HCT116 (cell line): ENCODE data around the gene RPF1. TPM values are rescaled to one million over a fixed set of nuclear protein-coding genes. Genes with fewer than 3 reads are reported as not detected.
"Not testable (repeated sequence)": the region's sequence is repeated elsewhere in the genome, so short reads cannot be mapped to it uniquely, and the experiment has no call there.

Experiments used
- ATAC-seq: fragments of 200-7000 bp; cut with Tn5 transposase; 2 replicates; pipeline ENCODE4 v1.9.1; 2020; ENCODE audit warnings: mild to moderate bottlenecking, moderate library complexity
- BruUV-seq: library from RNA; stranded (reverse); fragments of 400-500 nt; replicated peaks from 2 replicates; lab custom pipeline; 2021; lab: Mats Ljungman, UMichigan
- CTCF ChIA-PET: fragments of 300-600 bp; sonication (Branson Sonifier 250); formaldehyde crosslinking; loops from one replicate; lab custom pipeline; 2021; ENCODE audit warnings: antibody characterized with exemption; lab: Charles Lee
- POLR2A ChIA-PET: fragments of 300-600, 350-600 bp; sonication (Branson Sonifier 250); formaldehyde crosslinking; loops from one replicate; lab custom pipeline; 2021; ENCODE audit warnings: antibody characterized with exemption; lab: Charles Lee
- RAD21 ChIA-PET, 2 experiments: fragments of 300-600 bp; sonication (Branson Sonifier 250); formaldehyde crosslinking; loops; one replicate each; lab custom pipeline; 2023; ENCODE audit warnings: low total read pairs in 2 of 2; ENCODE audit not compliant: uncharacterized antibody in 2 of 2, unreplicated experiment in 2 of 2, low non-redundant PET in 1 of 2; lab: Charles Lee
- DNase-seq: peaks from one replicate; pipeline ENCODE4 v3.0.0-alpha.2; 2010; ENCODE audit warnings: low read depth, low spot score
- H2AFZ ChIP-seq: fragments of 200-600 bp; shearing (Covaris generic), sonication (generic); 2 replicates; pipeline ENCODE4 v1.6.1; 2017; ENCODE audit warnings: low read depth, mixed run types, mixed read lengths, antibody characterized with exemption, low read length; ENCODE audit not compliant: poor library complexity, severe bottlenecking
- H3K27ac ChIP-seq: 2 replicates; pipeline ENCODE4 v1.5.1; 2012; ENCODE audit warnings: low read depth, low read length
- H3K27me3 ChIP-seq: fragments of 200-600 bp; sonication (generic); 2 replicates; pipeline ENCODE4 v1.6.1; 2016; ENCODE audit warnings: mixed run types, low read length, mixed read lengths; ENCODE audit not compliant: insufficient read depth
- H3K36me3 ChIP-seq, 2 experiments: fragments of 200-500 bp in 1 of 2; fragments of 200-600 bp in 1 of 2; sonication (Bioruptor generic) in 1 of 2; sonication (generic) in 1 of 2; 2 replicates each; pipeline versions ENCODE4 v1.5.1 to v1.6.1; 2014 to 2016; ENCODE audit warnings: low read length in 2 of 2, inconsistent platforms in 1 of 2, mixed read lengths in 1 of 2, mixed run types in 1 of 2; ENCODE audit not compliant: insufficient read depth in 2 of 2, control insufficient read depth in 1 of 2
- H3K4me1 ChIP-seq, 2 experiments: fragments of 200-600 bp in 1 of 2; sonication (generic) in 1 of 2; 2 replicates each; pipeline versions ENCODE4 v1.5.1 to v1.6.1; 2012 to 2017; ENCODE audit warnings: low read length in 2 of 2, inconsistent platforms in 1 of 2, mild to moderate bottlenecking in 1 of 2, mixed read lengths in 1 of 2, mixed run types in 1 of 2, moderate library complexity in 1 of 2; ENCODE audit not compliant: insufficient read depth in 2 of 2, control insufficient read depth in 1 of 2
- H3K4me2 ChIP-seq: fragments of 200-600 bp; sonication (generic); 2 replicates; pipeline ENCODE4 v1.6.1; 2017; ENCODE audit warnings: mixed run types, low read length, mixed read lengths
- H3K4me3 ChIP-seq, 2 experiments: fragments of 200-600 bp in 1 of 2; sonication (generic) in 1 of 2; replicated peaks in 1 of 2; 2 replicates each; pipeline ENCODE4 v1.5.1; 2011 to 2016; ENCODE audit warnings: low read length in 2 of 2, control low read depth in 1 of 2, low read depth in 1 of 2, mild to moderate bottlenecking in 1 of 2, mixed read lengths in 1 of 2, mixed run types in 1 of 2
- H3K79me2 ChIP-seq: fragments of 200-600 bp; sonication (generic); 2 replicates; pipeline ENCODE4 v1.6.1; 2017; ENCODE audit warnings: mild to moderate bottlenecking, mixed run types, low read length, moderate library complexity, mixed read lengths; ENCODE audit not compliant: insufficient read depth
- H3K9ac ChIP-seq: fragments of 200-600 bp; sonication (generic); 2 replicates; pipeline ENCODE4 v1.6.1; 2016; ENCODE audit warnings: low read length, mixed read lengths
- H3K9me2 ChIP-seq: fragments of 200-600 bp; sonication (generic), shearing (Covaris generic); 2 replicates; pipeline ENCODE4 v1.6.1; 2017; ENCODE audit warnings: mixed run types, mild to moderate bottlenecking, moderate library complexity; ENCODE audit not compliant: insufficient read depth
- H3K9me3 ChIP-seq, 2 experiments: fragments of 200-500 bp in 1 of 2; fragments of 200-600 bp in 1 of 2; sonication (Bioruptor generic) in 1 of 2; sonication (generic) in 1 of 2; 2 replicates each; pipeline ENCODE4 v1.6.1; 2014 to 2017; ENCODE audit warnings: low read length in 2 of 2, mixed read lengths in 2 of 2, inconsistent platforms in 1 of 2, low read depth in 1 of 2, mild to moderate bottlenecking in 1 of 2, mixed run types in 1 of 2, moderate library complexity in 1 of 2; ENCODE audit not compliant: control insufficient read depth in 1 of 2, insufficient read depth in 1 of 2
- H4K20me1 ChIP-seq: fragments of 200-600 bp; sonication (generic), shearing (Covaris generic); 2 replicates; pipeline ENCODE4 v1.6.1; 2017; ENCODE audit warnings: mixed run types, mild to moderate bottlenecking, moderate library complexity; ENCODE audit not compliant: insufficient read depth
- CBX3 ChIP-seq: IDR thresholded peaks from 2 replicates; pipeline ENCODE4 v1.6.1; 2012; ENCODE audit warnings: low read depth
- CEBPB ChIP-seq: IDR thresholded peaks from 2 replicates; pipeline ENCODE4 v1.6.1; 2012; ENCODE audit warnings: low read depth
- CTCF ChIP-seq, 3 experiments: fragments of 200-600 bp in 1 of 3; sonication (generic) in 1 of 3; IDR thresholded peaks in 2 of 3; conservative IDR thresholded peaks in 1 of 3; 2 replicates each; pipeline ENCODE4 v1.5.1; 2012 to 2017; ENCODE audit warnings: low read depth in 2 of 3, low read length in 2 of 3, antibody characterized with exemption in 1 of 3, borderline replicate concordance in 1 of 3, control low read depth in 1 of 3, mild to moderate bottlenecking in 1 of 3, mixed read lengths in 1 of 3, mixed run types in 1 of 3, moderate library complexity in 1 of 3; ENCODE audit not compliant: insufficient read depth in 1 of 3
- ELF1 ChIP-seq: IDR thresholded peaks from 2 replicates; pipeline ENCODE4 v1.6.1; 2012; ENCODE audit warnings: low read depth, borderline replicate concordance
- EZH2 ChIP-seq: fragments of 200-600 bp; sonication (generic); IDR thresholded peaks from 2 replicates; pipeline ENCODE4 v1.6.1; 2017; ENCODE audit warnings: antibody characterized with exemption, mixed run types
- FOSL1 ChIP-seq: IDR thresholded peaks from 2 replicates; pipeline ENCODE4 v1.6.1; 2012; ENCODE audit warnings: low read depth
- JUND ChIP-seq: IDR thresholded peaks from 2 replicates; pipeline ENCODE4 v1.6.1; 2012
- MAX ChIP-seq: IDR thresholded peaks from 2 replicates; pipeline ENCODE4 v1.6.1; 2012
- RAD21 ChIP-seq: IDR thresholded peaks from 2 replicates; pipeline ENCODE4 v1.6.1; 2012; ENCODE audit warnings: low read depth, mild to moderate bottlenecking
- SIN3A ChIP-seq: IDR thresholded peaks from 2 replicates; pipeline ENCODE4 v1.6.1; 2012; ENCODE audit warnings: low read depth
- SP1 ChIP-seq: IDR thresholded peaks from 2 replicates; pipeline ENCODE4 v1.6.1; 2012; ENCODE audit warnings: low read depth
- intact Hi-C: fragments of 100-400 bp; cut with micrococcal nuclease; formaldehyde crosslinking; loops from 2 replicates; pipeline ENCODE4 v1.10.0; 2022
- total RNA-seq: library from RNA; stranded (reverse); gene quantifications from one replicate; pipeline ENCODE4 v1.2.1, GENCODE V29; 2021; ENCODE audit not compliant: unreplicated experiment

The RPF1 gene
- total RNA-seq, 1 experiment from 2014 or later = 86.9 TPM

GRCh38 chr1:84442256-84442655 is 36.8 kb upstream of the RPF1 start:
- Histone ChIP-seq H3K9ac (no peak overlapping the region), H3K36me3 (no peaks in the 10 kb centered on the region), H3K4me2 (peak overlapping the region; percentile 24; the same call in 1 of the 2 replicates), H3K4me3 (no peak overlapping the region), H3K9me3 (no peaks in the 10 kb centered on the region), H2AFZ (peak overlapping the region; percentile 97), H3K9me2 (no peaks in the 10 kb centered on the region), H3K4me1 (peaks cover 6 to 20% of the 10 kb centered on the region in 2 experiments; a peak in 3 of 4 replicates), H3K27me3 (no peaks in the 10 kb centered on the region), H3K79me2 (no peaks in the 10 kb centered on the region), H3K27ac (no peak overlapping the region), H4K20me1 (no peaks in the 10 kb centered on the region)
- ATAC-seq (peak; percentile 93), DNase-seq (peak; percentile 67)
- intact Hi-C loops = loop anchor here (1.0 to 5.0 kb wide), 5 partner anchors 100 to 330 kb away; no protein-coding TSS in a partner anchor
- ChIA-PET RAD21 (interaction anchor here (0.7 to 1.2 kb wide), 4 partner anchors 161 to 301 kb away, joined by 3 to 6 read pairs (median 4); no protein-coding TSS in a partner anchor), CTCF (interaction anchor here (0.6 to 2.2 kb wide), 15 partner anchors 9 to 330 kb away, joined by 3 to 14 read pairs (median 3); no protein-coding TSS in a partner anchor), POLR2A (interaction anchor here (0.9 to 1.6 kb wide), 2 partner anchors 177 to 195 kb away, joined by 3 read pairs; no protein-coding TSS in a partner anchor)
- 0 out of 2 replicates have a peak, but pooled peaks have one; percentile 8 for TF ChIP-seq CEBPB
- TF ChIP-seq CTCF (IDR thresholded peaks at IDR 0.05 in 2 of 3, conservative IDR thresholded peaks at IDR 0.05 in 1 of 3; ENCODE audit: borderline replicate concordance in 1 of 3, insufficient read depth in 1 of 3, low read depth in 2 of 3, low read length in 2 of 3) = peak; percentile 21 to 76 (median 57); a peak in 5 of 6 replicates
- TF ChIP-seq FOSL1 = peak; percentile 55
- peak; percentile 56; the same call in 1 of the 2 replicates for TF ChIP-seq CBX3
- TF ChIP-seq RAD21 = peak; percentile 85
- no peak for TF ChIP-seq SIN3A
- 0 out of 2 replicates have a peak, but pooled peaks have one; percentile 6 for TF ChIP-seq ELF1
- TF ChIP-seq MAX = 0 out of 2 replicates have a peak, but pooled peaks have one; percentile 12
- no peak; the same call in 1 of the 2 replicates for TF ChIP-seq SP1
- TF ChIP-seq EZH2 = no peak
- TF ChIP-seq JUND = peak; percentile 44
- no TSS peak for BruUV-seq

DNA sequence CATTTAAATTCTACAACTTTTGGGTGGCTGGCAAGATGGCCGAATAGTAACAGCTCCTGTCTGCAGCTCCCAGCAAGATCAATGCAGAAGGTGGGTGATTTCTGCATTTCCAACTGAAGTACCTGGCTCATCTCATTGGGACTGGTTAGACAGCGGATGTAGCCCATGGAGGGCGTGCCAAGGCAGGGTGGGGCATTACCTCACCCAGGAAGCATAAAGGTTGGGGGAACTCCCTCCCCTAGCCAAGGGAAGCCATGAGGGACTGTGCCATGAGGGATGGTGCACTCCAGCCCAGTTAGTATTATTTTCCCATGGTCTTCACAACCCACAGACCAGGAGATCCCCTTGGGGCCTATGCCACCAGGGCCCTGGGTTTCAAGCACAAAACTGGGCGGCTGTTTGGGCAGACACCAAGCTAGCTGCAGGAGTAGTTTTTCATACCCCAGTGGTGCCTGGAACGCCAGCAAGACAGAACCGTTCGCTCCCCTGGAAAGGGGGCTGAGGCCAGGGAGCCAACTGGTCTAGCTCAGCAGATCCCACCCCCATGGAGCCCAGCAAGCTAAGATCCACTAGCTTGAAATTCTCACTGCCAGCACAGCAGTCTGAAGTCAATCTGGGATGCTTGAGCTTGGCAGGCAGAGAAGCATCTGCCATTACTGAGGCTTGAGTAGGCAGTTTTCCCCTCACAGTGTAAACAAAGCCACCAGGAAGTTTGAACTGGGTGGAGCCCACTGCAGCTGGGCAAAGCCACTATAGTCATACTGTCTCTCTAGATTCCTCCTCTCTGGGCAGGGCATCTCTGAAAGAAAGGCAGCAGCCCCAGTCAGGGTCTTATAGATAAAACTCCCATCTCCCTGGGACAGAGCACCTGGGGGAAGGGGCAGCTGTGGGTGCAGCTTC is 36.1 kb upstream of the RPF1 start:
- DNase-seq, H3K9ac ChIP-seq, H3K27me3 ChIP-seq, H3K9me3 ChIP-seq, H3K4me3 ChIP-seq, H3K27ac ChIP-seq, H3K9me2 ChIP-seq, H3K79me2 ChIP-seq, BruUV-seq, H4K20me1 ChIP-seq, H3K36me3 ChIP-seq: not testable (repeated sequence)
- Histone ChIP-seq H2AFZ (peak overlapping the region; percentile 97), H3K4me1 (peaks cover 6 to 17% of the 10 kb centered on the region in 2 experiments; a peak in 3 of 4 replicates), H3K4me2 (0 out of 2 replicates have a peak overlapping the region, but pooled peaks have one; percentile 24)
- RAD21 ChIA-PET = interaction anchor here (0.7 to 1.2 kb wide), 4 partner anchors 160 to 302 kb away, joined by 3 to 6 read pairs (median 4); no protein-coding TSS in a partner anchor
- POLR2A ChIA-PET = interaction anchor here (0.9 to 1.6 kb wide), 3 partner anchors 8 to 196 kb away, joined by 3 read pairs; no protein-coding TSS in a partner anchor
- peak; percentile 32; the same call in 1 of the 2 replicates for ATAC-seq
- intact Hi-C loops = loop anchor here (1.0 to 5.0 kb wide), 5 partner anchors 99 to 329 kb away; no protein-coding TSS in a partner anchor
- CTCF ChIA-PET = interaction anchor here (0.6 to 2.2 kb wide), 15 partner anchors 9 to 329 kb away, joined by 3 to 14 read pairs (median 3); no protein-coding TSS in a partner anchor
